Effector CD4-positive, alpha-beta T cell (primary cell): Measurements from ENCODE around the gene KPNA1.

ENCODE experiments used
- DNase-seq: peaks from one replicate; pipeline ENCODE4 v3.0.0-alpha.2; 2020

The KPNA1 gene

GRCh38 chr3:122414391-122414790 lies 100.3 kb downstream of the KPNA1 start:
- DNase-seq: no peak

GRCh38 chr3:122410639-122411038 lies 104.1 kb downstream of the KPNA1 start:
- DNase-seq: no peak

GRCh38 chr3:122410111-122410510 lies 104.6 kb downstream of the KPNA1 start:
- DNase-seq: no peak

GRCh38 chr3:122409446-122409845 lies 105.3 kb downstream of the KPNA1 start:
- no peak for DNase-seq

- DNase-seq: no peak
These were observed 106.8 kb downstream of the KPNA1 start for GRCh38 chr3:122407946-122408345.

GRCh38 chr3:122406198-122406597 lies 108.5 kb downstream of the KPNA1 start:
- DNase-seq: no peak

GRCh38 chr3:122405015-122405414 lies 109.7 kb downstream of the KPNA1 start:
- DNase-seq: no peak

GRCh38 chr3:122403489-122403888 lies 111.2 kb downstream of the KPNA1 start:
- no peak for DNase-seq

- no peak for DNase-seq
These were observed 115.8 kb downstream of the KPNA1 start for GRCh38 chr3:122398920-122399319.

GRCh38 chr3:122397201-122397600 lies 117.5 kb downstream of the KPNA1 start:
- DNase-seq: no peak

GRCh38 chr3:122396511-122396910 lies 118.2 kb downstream of the KPNA1 start:
- no peak for DNase-seq

- no peak for DNase-seq
These were observed 119.2 kb downstream of the KPNA1 start for GRCh38 chr3:122395582-122395981.

GRCh38 chr3:122394173-122394572 lies 120.6 kb downstream of the KPNA1 start:
- no peak for DNase-seq

- peak; percentile 8 for DNase-seq
These were observed 121.6 kb downstream of the KPNA1 start for GRCh38 chr3:122392868-122393844.

GRCh38 chr3:122391681-122392446 lies 122.9 kb downstream of the KPNA1 start:
- DNase-seq: no peak

- no peak for DNase-seq
These were observed 124.1 kb downstream of the KPNA1 start for GRCh38 chr3:122390665-122391064.

GRCh38 chr3:122389892-122390291 lies 124.8 kb downstream of the KPNA1 start:
- DNase-seq: no peak

GRCh38 chr3:122389197-122389596 lies 125.5 kb downstream of the KPNA1 start:
- no peak for DNase-seq

GRCh38 chr3:122387709-122388108 lies 127.0 kb downstream of the KPNA1 start:
- no peak for DNase-seq

- DNase-seq: peak; percentile 90
These were observed 130.7 kb downstream of the KPNA1 start, which contains the start of gene FAM162A for GRCh38 chr3:122383771-122384697. FAM162A (plus strand) TSS chr3:122384182; CDS start chr3:122384266, 84 bp downstream.

- peak; percentile 79 for DNase-seq
These were observed 131.7 kb downstream of the KPNA1 start, which contains the start of gene MIX23 for GRCh38 chr3:122382888-122383666. MIX23 (minus strand) TSS chr3:122383231; CDS start chr3:122383224, 7 bp downstream.
